GM21390 (cell line): ENCODE data around the gene EPB41L3.
"Not testable (repeated sequence)": the region's sequence is repeated elsewhere in the genome, so short reads cannot be mapped to it uniquely, and the experiment has no call there.

Source experiments
- ATAC-seq: cut with Tn5 transposase; IDR thresholded peaks from one replicate; pipeline ENCODE4 v1.9.1; 2021; ENCODE audit not compliant: unreplicated experiment

Gene EPB41L3

GRCh38 chr18:5543773-5544389 lies at the start of gene EPB41L3:
Gene EPB41L3 (minus strand): TSS chr18:5543997. CDS start chr18:5489183, 54,814 bp downstream.
- no peak for ATAC-seq

GRCh38 chr18:5588529-5588928 lies 44.7 kb upstream of the EPB41L3 start:
- no peak for ATAC-seq

DNA sequence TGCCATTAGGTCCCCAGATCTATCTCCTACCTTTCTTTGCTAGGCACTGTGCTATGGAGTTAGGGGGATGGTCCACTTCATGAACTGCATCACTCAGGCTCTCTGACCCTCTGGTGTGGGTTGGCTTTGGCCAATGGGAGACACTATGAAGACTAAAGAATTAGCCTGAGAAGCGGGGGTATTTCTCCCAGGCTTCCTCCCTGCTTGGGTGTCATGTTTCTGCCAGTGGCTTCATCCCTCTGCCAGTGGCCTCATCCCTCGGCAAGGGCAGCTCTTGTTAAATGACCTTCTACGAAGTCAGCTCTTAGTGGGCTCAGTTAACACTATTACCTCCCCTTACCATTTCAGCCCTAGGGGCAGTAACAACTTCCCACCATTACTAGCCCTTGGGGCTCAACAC lies 41.9 kb upstream of the EPB41L3 start:
- ATAC-seq, result no peak

- no peak for ATAC-seq
Observed at GRCh38 chr18:5584746-5585417, 41.1 kb upstream of the EPB41L3 start.

GRCh38 chr18:5582849-5583681 lies 39.3 kb upstream of the EPB41L3 start:
- no peak for ATAC-seq

- no peak for ATAC-seq
Observed at GRCh38 chr18:5582076-5582475, 38.3 kb upstream of the EPB41L3 start.

DNA sequence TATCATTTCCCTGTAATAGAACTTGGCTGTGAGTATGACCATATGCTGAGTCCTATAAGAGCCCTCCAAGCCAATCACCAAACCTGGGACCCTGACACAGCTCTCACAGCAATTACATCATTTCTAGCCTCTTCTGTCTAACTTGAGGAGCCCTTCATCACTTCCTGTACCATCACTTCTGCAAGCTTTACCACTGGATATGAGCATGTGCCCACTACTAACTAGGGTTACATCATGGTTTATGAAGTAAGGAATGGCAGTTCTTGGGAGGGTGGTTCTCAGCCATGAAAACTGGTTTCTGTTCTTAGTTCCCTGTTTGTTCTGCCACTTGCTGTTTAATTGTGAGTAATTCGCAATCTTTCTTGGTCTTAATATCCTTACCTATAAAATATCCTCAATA lies 31.0 kb upstream of the EPB41L3 start:
- no peak for ATAC-seq

- no peak for ATAC-seq
Observed at GRCh38 chr18:5571666-5572065, 27.9 kb upstream of the EPB41L3 start.

- ATAC-seq, result not testable (repeated sequence)
Observed at GRCh38 chr18:5570613-5571012, 26.8 kb upstream of the EPB41L3 start.

DNA sequence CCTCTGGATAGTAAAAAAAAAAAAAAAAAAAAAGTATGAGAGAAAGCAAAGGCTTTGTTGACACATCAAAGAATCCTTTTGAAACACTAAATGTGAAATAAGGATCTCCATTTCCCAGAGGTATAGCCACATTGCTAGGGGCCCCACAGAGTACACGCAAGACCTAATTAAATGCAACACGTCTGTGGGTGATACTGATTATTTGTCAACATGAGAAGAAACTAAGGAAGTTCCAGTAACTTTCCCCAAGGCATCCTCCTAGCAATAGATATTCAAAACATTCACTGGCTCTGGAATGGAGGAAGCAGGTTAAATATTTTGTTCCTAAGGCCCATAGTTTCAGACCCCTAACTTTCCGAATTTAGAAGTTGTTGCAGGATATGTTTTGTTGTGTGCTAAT lies 24.6 kb upstream of the EPB41L3 start:
- ATAC-seq, result no peak

DNA sequence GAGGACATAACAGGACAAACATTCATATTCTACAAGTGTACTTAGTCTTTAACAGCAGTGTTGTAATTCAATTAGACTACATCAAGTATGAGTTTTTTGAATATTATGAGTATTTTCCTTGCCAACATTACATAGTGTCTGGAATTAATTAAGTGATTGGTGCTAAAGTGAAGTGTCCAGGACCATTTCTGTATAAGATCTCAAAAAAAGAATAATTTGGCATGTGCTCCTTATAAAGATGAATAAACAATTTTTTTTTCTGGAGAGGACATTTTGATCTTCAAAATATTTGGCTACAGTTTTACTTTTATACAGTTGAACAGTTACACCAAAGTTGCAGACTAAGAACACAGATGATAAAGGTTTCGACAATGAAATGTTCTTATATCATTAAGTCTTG lies 15.1 kb upstream of the EPB41L3 start:
- ATAC-seq, result no peak

GRCh38 chr18:5556310-5556974 lies 12.6 kb upstream of the EPB41L3 start:
- ATAC-seq, result no peak

DNA sequence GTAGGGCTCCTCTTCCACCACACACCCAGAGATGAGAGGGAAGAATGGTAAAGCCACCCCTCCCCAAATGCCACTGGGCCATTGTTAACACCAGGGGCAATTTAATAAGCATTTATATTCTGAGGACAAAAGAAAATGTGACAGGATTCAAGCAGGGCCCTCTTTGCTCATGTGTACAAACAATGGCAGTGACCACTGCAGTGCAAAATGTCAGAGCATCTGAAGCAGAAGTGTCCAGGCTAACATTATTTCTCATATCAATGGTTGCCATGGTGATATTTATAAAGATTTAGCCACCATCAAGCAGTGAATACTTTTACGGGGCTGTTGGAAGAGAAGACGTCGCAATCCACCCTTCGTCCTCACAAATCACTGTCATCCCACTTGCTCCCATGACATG lies 10.8 kb upstream of the EPB41L3 start:
- no peak for ATAC-seq

DNA sequence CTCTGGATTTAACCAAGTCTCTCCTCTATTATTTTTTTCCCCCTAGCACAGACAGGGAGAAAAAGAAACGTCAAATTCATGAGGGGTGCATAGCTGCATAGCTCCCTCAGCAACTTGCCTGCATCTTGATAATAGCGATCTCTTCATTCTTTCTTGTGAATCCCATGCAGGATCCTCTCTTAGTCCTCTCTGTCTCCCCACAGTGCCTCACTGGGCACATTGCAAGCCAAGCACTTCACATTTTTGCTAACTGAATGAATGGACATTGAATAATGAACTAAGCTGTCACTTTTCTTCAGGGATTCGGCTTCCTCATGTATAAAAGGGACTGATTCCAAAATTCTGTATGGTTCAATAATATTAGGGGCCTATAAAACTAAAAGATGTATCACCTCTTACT lies 2.9 kb upstream of the EPB41L3 start:
- no peak for ATAC-seq

DNA sequence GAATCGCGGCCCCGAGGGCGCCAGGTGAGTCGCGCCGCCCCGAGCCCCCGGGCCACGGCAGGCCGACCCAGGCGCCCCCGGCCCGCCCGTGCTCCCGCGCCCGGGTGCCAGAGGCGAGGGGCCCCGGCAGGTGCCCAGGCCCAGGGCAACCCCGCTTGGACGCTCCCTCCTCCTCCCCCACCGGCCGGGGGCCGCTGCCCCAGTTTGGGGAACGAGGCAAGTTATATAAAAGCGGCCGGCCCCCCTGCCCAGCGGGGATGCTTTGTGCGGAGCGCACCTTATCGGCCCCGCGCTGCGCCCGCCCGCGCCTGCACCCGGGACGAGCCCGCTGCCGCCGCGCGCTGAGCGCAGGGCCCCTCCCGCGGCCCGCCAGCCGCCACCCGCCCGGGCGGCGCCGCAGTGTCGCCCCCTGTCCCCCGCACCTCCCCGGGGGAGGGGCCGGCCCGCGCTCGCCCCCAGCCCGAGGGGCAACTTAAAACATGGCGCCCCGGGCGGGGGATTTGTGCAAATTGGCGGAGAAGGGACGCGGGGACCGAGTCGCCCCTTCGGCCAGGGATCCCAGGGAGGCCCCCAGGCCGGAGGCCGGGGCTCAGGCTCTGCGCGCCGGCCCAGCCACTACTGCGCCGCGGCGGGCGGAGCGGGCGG lies 639 bp downstream of the EPB41L3 start:
- ATAC-seq, result no peak

DNA sequence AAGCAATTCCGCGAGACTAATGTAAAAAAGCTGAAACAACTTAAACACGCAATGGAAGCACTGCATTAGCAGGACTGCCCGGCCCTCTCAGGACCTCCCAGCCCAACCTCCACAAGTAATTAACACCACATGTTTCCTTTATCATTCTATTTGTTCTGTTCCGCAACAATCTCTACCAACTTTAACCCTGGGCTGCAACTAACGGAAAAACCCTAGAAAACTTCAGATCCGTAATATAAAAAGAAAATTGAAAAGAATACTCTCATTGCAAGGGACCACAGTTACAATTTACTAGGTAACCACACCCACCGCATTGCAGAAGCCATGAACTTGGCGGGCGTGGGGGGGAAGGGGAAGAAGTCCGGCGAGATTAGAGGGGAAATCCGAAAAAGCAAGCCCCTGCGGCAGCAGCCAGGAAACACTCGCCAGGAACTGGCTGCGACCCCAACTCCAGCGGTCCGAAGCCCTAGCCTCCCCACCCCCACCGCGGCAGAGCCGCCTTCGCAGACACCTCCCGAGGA lies 1.2 kb downstream of the EPB41L3 start:
- no peak for ATAC-seq

DNA sequence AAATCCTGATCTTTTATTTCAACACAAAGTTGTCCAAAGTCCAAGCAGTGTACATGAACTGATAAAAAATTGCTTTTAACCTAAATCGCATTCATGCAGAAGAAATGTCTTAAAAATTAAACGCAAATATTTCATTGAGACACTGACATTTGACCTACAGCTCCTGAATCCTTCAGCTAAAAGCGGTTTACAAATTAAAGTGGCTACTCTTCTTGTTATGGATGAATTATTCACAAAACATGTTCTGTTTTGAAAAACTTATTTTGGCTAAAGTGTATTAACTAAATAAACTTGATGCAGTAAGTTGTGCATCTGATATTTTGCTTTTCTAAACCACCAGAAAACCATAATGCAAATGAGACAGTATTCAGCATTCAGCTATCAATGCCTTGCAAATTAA lies 2.2 kb downstream of the EPB41L3 start:
- no peak for ATAC-seq

DNA sequence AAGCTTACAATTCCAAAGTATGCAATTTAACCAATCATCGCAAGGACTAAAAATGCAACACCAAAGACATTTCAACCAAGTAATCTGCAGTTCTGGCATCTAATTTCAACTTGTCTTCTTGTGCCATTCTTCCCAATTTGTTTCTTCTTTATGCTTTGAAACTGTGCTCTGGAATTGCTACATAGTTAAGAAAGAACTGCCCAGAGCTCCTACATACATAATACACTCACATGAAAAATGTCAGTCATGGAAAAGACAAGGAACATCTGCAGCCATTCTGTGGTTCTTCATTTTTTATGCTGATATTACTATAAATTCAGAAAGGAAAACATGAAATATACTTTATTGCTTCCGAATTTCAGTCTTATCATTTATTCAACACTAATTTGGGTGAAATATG lies 4.4 kb downstream of the EPB41L3 start:
- ATAC-seq, result no peak

DNA sequence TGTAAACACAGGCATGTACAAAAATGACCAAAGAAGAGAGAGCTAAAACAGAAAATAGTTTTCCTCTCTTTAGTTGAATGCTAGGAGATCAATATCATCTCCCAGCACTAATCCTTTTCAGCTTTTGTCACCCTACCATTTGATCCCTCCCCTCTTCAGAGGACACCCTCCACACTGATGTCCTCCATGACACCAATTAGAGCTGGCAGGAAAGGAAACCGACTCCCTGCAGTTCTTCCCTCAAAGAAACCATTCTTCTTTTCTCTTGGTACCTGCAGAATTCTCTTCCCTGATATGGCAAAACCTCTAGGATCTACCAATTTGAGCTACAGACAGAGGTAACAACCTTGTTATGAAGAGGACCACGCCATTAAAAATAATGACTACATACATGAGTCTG lies 5.3 kb downstream of the EPB41L3 start:
- no peak for ATAC-seq

DNA sequence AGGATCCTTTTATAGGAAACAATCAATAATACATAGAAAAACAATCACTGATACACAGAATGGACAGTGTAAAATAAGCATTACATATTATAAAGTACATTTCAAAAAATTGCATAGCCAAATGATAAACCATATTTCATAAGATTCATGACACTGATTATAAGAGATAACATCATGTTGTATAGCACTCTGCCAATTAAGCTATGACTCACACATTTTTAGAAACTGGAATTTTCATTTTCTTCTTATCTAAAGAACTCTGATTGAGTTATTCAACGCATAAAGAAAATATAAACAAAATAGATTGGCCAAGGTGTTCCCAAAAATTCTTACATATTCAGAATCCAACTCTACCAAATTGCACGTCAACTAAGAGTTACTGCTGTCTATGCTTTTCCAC lies 5.9 kb downstream of the EPB41L3 start:
- no peak for ATAC-seq

GRCh38 chr18:5534845-5535244 lies 9.0 kb downstream of the EPB41L3 start:
- ATAC-seq, result no peak
